Kidney epithelial cell (primary cell): ENCODE data around the gene MR1. TPM values are rescaled to one million over a fixed set of nuclear protein-coding genes. Genes with fewer than 3 reads are reported as not detected.
"Not testable (repeated sequence)": the region's sequence is repeated elsewhere in the genome, so short reads cannot be mapped to it uniquely, and the experiment has no call there.

Experiments used
- DNase-seq: peaks from one replicate; pipeline ENCODE4 v3.0.0-alpha.2; 2010; ENCODE audit warnings: low read depth
- H3K27me3 ChIP-seq: 2 replicates; pipeline ENCODE4 v1.6.0; 2011; ENCODE audit warnings: low read length; ENCODE audit not compliant: control insufficient read depth, insufficient read depth
- H3K36me3 ChIP-seq: 2 replicates; pipeline ENCODE4 v1.5.1; 2011; ENCODE audit warnings: low read length; ENCODE audit not compliant: control insufficient read depth, insufficient read depth
- H3K4me3 ChIP-seq: 2 replicates; pipeline ENCODE4 v1.5.1; 2011; ENCODE audit warnings: low read depth, mild to moderate bottlenecking, control low read depth, low read length
- total RNA-seq: library from RNA; depleted of rRNA; stranded (reverse); fragments of >200 nt; gene quantifications from 2 replicates; pipeline ENCODE4 v1.2.3, GENCODE V29; 2015
- TF ChIP-seq, protein P1 (sequence below): IDR thresholded peaks from 2 replicates; pipeline ENCODE4 v1.5.1; 2011; ENCODE audit warnings: mild to moderate bottlenecking, moderate library complexity, low read length, control low read depth, inconsistent platforms; ENCODE audit not compliant: insufficient read depth, poor library complexity, severe bottlenecking

MR1 gene
- total RNA-seq, 1 donor from 2014 or later: 2.5 TPM

DNA sequence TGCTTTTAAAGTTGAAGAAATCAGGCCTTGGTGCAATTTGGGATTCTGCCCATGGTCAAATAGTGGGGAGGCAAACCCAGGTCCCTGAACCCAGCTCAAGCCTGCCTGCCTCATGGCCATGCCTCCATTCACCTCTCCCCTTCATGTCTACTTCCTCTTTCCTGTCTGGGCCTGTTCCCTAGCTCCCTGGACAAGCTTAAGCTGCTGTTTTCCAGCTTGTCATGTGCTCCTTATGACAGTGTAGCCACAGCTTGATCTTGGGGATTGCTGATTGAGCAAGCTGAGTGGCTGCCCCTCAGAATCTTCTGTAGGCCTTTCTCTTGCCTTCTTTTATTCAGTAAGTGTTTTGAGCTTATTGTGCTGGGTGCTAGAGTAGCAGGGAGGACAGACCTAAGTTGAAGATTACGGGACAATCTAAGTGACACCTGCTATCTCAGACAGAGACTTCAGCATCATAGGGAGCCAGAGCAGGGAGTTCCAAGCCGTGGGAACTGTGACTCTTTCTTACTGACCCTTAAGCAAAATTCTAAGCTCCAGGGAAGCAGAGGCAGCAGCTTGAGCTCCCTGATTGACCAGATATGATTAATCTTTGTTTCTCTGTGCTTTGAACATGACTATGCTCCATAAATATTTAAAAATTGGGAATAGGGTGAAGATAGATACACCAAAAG lies 520 bp upstream of the MR1 start:
- TF ChIP-seq, protein P1, sequence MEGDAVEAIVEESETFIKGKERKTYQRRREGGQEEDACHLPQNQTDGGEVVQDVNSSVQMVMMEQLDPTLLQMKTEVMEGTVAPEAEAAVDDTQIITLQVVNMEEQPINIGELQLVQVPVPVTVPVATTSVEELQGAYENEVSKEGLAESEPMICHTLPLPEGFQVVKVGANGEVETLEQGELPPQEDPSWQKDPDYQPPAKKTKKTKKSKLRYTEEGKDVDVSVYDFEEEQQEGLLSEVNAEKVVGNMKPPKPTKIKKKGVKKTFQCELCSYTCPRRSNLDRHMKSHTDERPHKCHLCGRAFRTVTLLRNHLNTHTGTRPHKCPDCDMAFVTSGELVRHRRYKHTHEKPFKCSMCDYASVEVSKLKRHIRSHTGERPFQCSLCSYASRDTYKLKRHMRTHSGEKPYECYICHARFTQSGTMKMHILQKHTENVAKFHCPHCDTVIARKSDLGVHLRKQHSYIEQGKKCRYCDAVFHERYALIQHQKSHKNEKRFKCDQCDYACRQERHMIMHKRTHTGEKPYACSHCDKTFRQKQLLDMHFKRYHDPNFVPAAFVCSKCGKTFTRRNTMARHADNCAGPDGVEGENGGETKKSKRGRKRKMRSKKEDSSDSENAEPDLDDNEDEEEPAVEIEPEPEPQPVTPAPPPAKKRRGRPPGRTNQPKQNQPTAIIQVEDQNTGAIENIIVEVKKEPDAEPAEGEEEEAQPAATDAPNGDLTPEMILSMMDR: no peak
- DNase-seq: no peak
- Histone ChIP-seq H3K4me3 (no peak overlapping the region), H3K27me3 (no peaks in the 10 kb centered on the region), H3K36me3 (no peaks in the 10 kb centered on the region)

DNA sequence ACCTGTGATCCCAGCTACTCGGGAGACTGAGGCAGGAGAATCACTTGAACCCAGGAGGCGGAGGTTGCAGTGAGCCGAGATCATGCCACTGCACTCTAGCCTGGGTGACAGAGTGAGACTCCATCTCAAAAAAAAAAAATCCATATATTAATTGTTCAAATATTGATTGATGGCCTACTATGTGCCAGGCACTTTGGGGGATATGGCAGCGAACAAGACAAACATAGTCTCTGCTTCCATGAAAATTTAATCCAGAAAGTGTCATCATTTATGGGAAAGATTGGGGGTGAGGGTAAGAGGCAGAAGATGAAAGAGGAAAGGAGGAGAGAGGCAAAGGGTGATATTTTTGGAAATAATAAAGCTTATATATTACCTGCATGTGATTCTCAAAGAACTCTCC lies 1.4 kb downstream of the MR1 start:
- H3K36me3 ChIP-seq, H3K4me3 ChIP-seq, DNase-seq, H3K27me3 ChIP-seq: not testable (repeated sequence)

DNA sequence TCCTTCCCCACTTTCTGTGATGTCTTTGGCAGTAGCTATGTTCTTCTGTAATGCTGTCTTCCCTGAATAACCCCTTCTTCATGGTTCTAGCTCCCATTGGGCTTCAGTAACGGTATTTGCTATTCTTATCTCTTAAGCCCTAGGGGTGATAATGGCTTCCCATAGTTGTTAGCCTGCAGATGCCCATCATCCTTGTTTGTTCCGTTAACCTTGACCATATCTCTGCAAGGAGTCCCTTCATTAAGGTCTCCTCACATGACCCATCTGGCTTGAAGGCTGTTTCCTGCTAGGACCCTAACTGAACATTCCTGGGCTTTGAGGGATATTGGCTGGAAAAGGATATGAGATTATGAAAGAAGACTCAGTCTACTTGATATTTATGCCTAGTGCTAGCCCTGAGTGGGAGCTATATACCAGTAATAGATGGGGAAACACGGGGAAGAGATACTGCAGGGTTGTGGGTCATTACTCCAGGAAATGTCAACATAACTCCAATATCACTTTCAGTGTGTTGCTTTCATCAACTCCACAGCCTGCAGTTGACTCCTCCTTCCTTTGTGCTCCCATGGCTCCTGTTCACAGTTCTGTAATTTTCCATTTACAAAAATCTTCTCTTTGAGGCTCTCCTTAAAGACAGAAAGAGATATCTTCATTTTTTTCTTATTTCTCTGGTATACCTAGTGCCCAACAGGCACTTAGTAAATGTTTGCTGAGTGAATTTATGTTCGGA lies 2.5 kb downstream of the MR1 start:
- DNase-seq: no peak
- Histone ChIP-seq H3K27me3 (no peaks in the 10 kb centered on the region), H3K36me3 (no peaks in the 10 kb centered on the region), H3K4me3 (no peak overlapping the region)
- TF ChIP-seq, protein P1: no peak

DNA sequence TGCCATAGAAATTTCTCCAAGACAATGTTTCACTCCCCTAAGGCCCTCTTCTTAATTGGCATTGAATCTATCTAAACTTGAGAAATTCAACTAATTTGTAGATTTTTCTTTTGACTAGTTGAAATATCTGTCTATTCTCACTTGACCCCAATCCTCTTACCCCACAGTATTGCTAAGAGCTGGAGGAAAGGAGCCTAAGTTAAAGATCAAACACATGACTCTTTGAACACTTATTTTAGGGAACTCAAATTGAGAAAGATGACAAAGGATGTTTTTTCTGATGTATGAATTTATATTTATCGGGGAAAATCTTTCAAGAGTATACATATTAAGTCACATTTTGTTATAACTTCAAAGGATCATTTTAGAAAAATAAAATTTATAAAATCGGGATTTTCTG lies 3.6 kb downstream of the MR1 start:
- H3K4me3 ChIP-seq: no peak overlapping the region
- no peaks in the 10 kb centered on the region for H3K27me3 ChIP-seq
- H3K36me3 ChIP-seq: no peaks in the 10 kb centered on the region
- TF ChIP-seq, protein P1: no peak
- DNase-seq: no peak

DNA sequence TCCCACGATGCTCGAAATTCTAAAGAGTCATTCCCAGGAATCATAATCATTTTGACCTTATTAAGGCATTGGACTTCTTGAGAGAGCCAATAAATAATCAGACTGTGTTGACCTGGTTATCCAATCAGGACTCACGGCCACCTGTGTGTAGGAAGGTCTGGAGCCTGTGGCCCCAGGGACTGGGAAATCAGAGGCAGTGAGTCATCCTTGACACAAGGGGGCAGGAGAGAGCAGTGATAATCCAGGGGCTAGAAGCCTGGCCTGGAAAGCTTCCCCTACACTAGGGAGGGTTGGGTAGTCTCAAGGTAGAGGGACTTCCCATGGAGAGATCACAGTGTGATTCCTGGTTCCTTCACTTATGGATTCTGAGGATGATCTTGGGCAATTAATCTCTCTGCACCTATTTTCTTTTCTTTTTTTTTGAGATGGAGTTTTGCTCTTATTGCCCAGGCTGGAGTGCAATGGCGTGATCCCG lies 4.7 kb downstream of the MR1 start:
- Histone ChIP-seq H3K36me3 (no peaks in the 10 kb centered on the region), H3K4me3 (no peak overlapping the region), H3K27me3 (no peaks in the 10 kb centered on the region)
- DNase-seq: no peak
- TF ChIP-seq, protein P1: peak; percentile 70

DNA sequence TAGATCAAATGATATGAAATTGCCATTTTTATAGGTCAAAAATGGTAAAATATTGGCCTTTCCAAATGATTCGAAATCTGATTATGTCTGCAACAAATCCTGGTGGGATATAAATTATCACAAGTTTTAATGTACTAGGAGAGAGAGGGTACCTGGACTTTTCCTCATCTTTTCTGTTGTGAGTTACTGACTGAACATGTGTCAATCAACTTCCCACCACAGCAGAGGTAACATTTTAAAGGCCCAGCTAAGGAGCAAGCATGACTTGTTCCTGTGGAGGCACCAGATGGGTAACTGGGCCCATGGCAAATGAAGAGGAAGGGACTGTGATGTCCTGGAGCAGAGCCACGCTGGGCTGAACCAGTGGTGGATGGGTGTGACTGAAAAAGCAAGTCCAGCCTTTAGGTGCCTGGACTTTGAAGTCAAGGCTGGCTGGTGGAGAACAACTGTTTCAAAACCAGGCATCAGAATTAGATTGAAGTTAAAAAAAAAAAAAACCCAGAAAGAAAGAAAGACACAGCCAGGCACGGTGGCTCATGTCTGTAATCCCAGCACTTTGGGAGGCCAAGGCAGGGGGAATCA lies 6.6 kb downstream of the MR1 start:
- H3K4me3 ChIP-seq: no peak overlapping the region
- no peaks in the 10 kb centered on the region for H3K27me3 ChIP-seq
- DNase-seq: no peak
- TF ChIP-seq, protein P1: no peak
- H3K36me3 ChIP-seq: no peaks in the 10 kb centered on the region
